Spleen (tissue), 7 donors: ENCODE measurements around the gene BDNF.

Experiments
- CTCF ChIP-seq, 11 experiments: fragments of 200-600 bp in 7 of 11; fragments of 450-650 bp in 4 of 11; sonication (generic) in 4 of 11; IDR thresholded peaks in 8 of 11; conservative IDR thresholded peaks in 3 of 11; 1 replicate in 7 of 11; 2 replicates in 4 of 11; pipeline versions ENCODE4 v1.4.0 to v1.8.0; 2016 to 2021; ENCODE audit warnings: antibody characterized with exemption in 11 of 11, inconsistent platforms in 4 of 11, mild to moderate bottlenecking in 1 of 11
- POLR2A ChIP-seq, 3 donors: fragments of 450-650 bp; IDR thresholded peaks; one replicate each; pipeline ENCODE4 v1.5.1; 2017; ENCODE audit warnings: antibody characterized with exemption in 3 of 3, mild to moderate bottlenecking in 1 of 3
- POLR2AphosphoS5 ChIP-seq, 3 donors: sonication (generic); formaldehyde crosslinking; IDR thresholded peaks; one replicate each; pipeline ENCODE4 v1.5.1; 2017; ENCODE audit warnings: antibody characterized with exemption in 3 of 3
- donor health status: DM: no; HTN: no; CAD: no; lungs with moderate emphysema.
- donor health status: DM: no; HTN: no; CAD: no.
- donor health status: DM: no; HTN: no; CAD: no.

- TF ChIP-seq CTCF (IDR thresholded peaks at IDR 0.05 in 8 of 11, conservative IDR thresholded peaks at IDR 0.05 in 3 of 11), result no peak
- TF ChIP-seq POLR2AphosphoS5 (IDR thresholded peaks at IDR 0.05), result no peak
- TF ChIP-seq POLR2A (IDR thresholded peaks at IDR 0.05), result no peak
Measured at GRCh38 chr11:27626269-27626937, 73.9 kb downstream of the BDNF start.
